ENCODE measurements around the gene TNPO1.

Gene TNPO1

DNA sequence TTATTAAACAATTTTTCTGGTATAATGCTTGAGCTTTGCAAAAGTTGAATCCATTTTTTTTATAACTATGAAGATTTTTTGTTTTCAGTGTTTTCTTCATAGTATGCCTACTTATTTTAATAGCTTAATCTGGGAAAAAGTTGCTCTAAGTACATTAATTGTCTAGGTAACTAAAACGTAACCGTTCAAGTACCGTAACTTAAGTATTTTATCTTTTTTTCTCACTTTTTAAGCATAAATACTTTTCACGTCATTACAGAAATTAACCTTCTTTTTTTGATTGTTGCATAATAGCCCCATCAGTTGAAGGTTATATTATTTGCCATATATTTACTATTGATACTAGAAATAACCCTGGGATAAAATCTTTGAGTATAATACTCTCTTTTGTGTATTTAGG is 15.2 kb downstream of the TNPO1 start:
- H3K9me2 ChIP-seq (replicated peaks; ENCODE audit: insufficient read depth, low read length), result no peaks in the 10 kb centered on the region
- no peak overlapping the region for H2AFZ ChIP-seq (ENCODE audit: low read length)
- no peak for TF ChIP-seq EZH2phosphoT487 (IDR thresholded peaks at IDR 0.05; ENCODE audit: low read length)
- TF ChIP-seq, protein P1, sequence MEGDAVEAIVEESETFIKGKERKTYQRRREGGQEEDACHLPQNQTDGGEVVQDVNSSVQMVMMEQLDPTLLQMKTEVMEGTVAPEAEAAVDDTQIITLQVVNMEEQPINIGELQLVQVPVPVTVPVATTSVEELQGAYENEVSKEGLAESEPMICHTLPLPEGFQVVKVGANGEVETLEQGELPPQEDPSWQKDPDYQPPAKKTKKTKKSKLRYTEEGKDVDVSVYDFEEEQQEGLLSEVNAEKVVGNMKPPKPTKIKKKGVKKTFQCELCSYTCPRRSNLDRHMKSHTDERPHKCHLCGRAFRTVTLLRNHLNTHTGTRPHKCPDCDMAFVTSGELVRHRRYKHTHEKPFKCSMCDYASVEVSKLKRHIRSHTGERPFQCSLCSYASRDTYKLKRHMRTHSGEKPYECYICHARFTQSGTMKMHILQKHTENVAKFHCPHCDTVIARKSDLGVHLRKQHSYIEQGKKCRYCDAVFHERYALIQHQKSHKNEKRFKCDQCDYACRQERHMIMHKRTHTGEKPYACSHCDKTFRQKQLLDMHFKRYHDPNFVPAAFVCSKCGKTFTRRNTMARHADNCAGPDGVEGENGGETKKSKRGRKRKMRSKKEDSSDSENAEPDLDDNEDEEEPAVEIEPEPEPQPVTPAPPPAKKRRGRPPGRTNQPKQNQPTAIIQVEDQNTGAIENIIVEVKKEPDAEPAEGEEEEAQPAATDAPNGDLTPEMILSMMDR (IDR thresholded peaks at IDR 0.05; ENCODE audit: low read length), result no peak
- no peak for TF ChIP-seq EZH2 (optimal IDR thresholded peaks at IDR 0.05; ENCODE audit: low read depth, low read length)
- no peaks in the 10 kb centered on the region for H3K79me2 ChIP-seq (ENCODE audit: low read length)
- H3K4me3 ChIP-seq (ENCODE audit: low read length), result no peak overlapping the region
- H3F3A ChIP-seq (ENCODE audit: insufficient read depth, low read length), result no peaks in the 10 kb centered on the region
- no peaks in the 10 kb centered on the region for H4K20me1 ChIP-seq (ENCODE audit: insufficient read depth, low read length)
- H3K36me3 ChIP-seq (replicated peaks; ENCODE audit: insufficient read depth, low read length), result no peaks in the 10 kb centered on the region
- H3K27me3 ChIP-seq (replicated peaks; ENCODE audit: insufficient read depth, low read length), result no peaks in the 10 kb centered on the region
- H3K27ac ChIP-seq (ENCODE audit: low read length), result no peak overlapping the region
- DNase-seq, result no peak
- no peaks in the 10 kb centered on the region for H3K4me1 ChIP-seq (ENCODE audit: low read length)
- H3K9me3 ChIP-seq (replicated peaks; ENCODE audit: insufficient read depth, low read length), result no peaks in the 10 kb centered on the region
- H3K9ac ChIP-seq (ENCODE audit: low read length), result no peak overlapping the region
- H3K4me2 ChIP-seq (ENCODE audit: low read depth, low read length), result no peak overlapping the region

DNA sequence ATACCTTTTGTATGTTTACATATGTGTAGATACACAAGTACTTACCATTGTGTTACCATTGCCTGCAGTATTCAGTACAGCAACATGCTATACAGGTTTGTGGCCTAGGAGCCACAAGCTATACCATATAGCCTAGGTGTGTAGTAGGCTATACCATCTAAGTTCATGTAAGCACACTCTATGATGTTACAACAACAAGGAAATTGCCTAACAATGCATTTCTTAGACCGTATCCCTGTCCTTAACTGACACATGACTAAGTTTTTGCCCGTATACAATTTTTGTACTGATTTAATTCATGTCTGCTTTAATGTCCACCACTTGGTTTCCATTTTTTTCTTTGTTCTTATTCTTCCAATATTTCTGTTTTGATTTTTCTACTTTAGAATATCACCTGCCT is 18.5 kb downstream of the TNPO1 start:
- Histone ChIP-seq H4K20me1 (ENCODE audit: insufficient read depth, low read length) (no peaks in the 10 kb centered on the region), H3K4me1 (ENCODE audit: low read length) (no peaks in the 10 kb centered on the region)

DNA sequence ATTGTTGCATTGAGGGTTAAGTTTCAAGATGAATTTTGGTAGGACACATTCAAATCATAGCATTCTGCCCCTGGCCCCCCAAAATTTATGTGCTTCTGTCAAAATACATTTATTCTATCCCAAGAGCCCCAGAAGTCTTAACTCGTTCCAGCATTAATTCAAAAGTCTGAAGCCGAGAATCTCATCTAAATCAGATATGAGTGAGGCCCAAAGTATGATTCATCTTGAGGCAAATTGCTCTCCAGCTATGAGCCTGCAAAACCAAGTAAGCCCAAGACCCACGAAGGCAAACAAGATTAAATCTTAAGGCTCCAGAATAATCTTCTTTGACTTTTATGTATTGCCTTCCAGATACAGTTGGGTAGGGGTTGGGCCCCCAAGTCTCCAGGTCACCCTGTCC is 19.2 kb downstream of the TNPO1 start:
- H3K9me3 ChIP-seq (replicated peaks; ENCODE audit: insufficient read depth, low read length), result no peaks in the 10 kb centered on the region
- H3K4me1 ChIP-seq (ENCODE audit: low read length), result no peaks in the 10 kb centered on the region
- no peaks in the 10 kb centered on the region for H3K36me3 ChIP-seq (replicated peaks; ENCODE audit: insufficient read depth, low read length)
- H3K4me2 ChIP-seq (ENCODE audit: low read depth, low read length), result no peak overlapping the region
- no peak overlapping the region for H3K9ac ChIP-seq (ENCODE audit: low read length)
- H3K9me2 ChIP-seq (replicated peaks; ENCODE audit: insufficient read depth, low read length), result no peaks in the 10 kb centered on the region
- H3K79me2 ChIP-seq (ENCODE audit: low read length), result no peaks in the 10 kb centered on the region
- no peak overlapping the region for H3K4me3 ChIP-seq (ENCODE audit: low read length)
- H3K27ac ChIP-seq (ENCODE audit: low read length), result no peak overlapping the region
- H4K20me1 ChIP-seq (ENCODE audit: insufficient read depth, low read length), result no peaks in the 10 kb centered on the region
- no peak for DNase-seq
- no peaks in the 10 kb centered on the region for H3F3A ChIP-seq (ENCODE audit: insufficient read depth, low read length)
- no peaks in the 10 kb centered on the region for H3K27me3 ChIP-seq (replicated peaks; ENCODE audit: insufficient read depth, low read length)
- TF ChIP-seq, protein P1 (IDR thresholded peaks at IDR 0.05; ENCODE audit: low read length), result no peak
- TF ChIP-seq EZH2 (optimal IDR thresholded peaks at IDR 0.05; ENCODE audit: low read depth, low read length) (no peak), EZH2phosphoT487 (IDR thresholded peaks at IDR 0.05; ENCODE audit: low read length) (no peak)
- no peak overlapping the region for H2AFZ ChIP-seq (ENCODE audit: low read length)

More for the DNA sequence above, 18.5 kb downstream of the TNPO1 start:
- Histone ChIP-seq H3K79me2 (ENCODE audit: low read length) (no peaks in the 10 kb centered on the region), H3K27ac (ENCODE audit: low read length) (no peak overlapping the region), H3K36me3 (replicated peaks; ENCODE audit: insufficient read depth, low read length) (no peaks in the 10 kb centered on the region), H3K27me3 (replicated peaks; ENCODE audit: insufficient read depth, low read length) (no peaks in the 10 kb centered on the region), H3K9ac (ENCODE audit: low read length) (no peak overlapping the region), H3K9me3 (replicated peaks; ENCODE audit: insufficient read depth, low read length) (no peaks in the 10 kb centered on the region), H2AFZ (ENCODE audit: low read length) (no peak overlapping the region), H3F3A (ENCODE audit: insufficient read depth, low read length) (no peaks in the 10 kb centered on the region), H3K4me3 (ENCODE audit: low read length) (no peak overlapping the region), H3K9me2 (replicated peaks; ENCODE audit: insufficient read depth, low read length) (no peaks in the 10 kb centered on the region), H3K4me2 (ENCODE audit: low read depth, low read length) (no peak overlapping the region)
- no peak for TF ChIP-seq EZH2phosphoT487 (IDR thresholded peaks at IDR 0.05; ENCODE audit: low read length)
- TF ChIP-seq, protein P1 (IDR thresholded peaks at IDR 0.05; ENCODE audit: low read length), result no peak
- TF ChIP-seq EZH2 (optimal IDR thresholded peaks at IDR 0.05; ENCODE audit: low read depth, low read length), result no peak
- no peak for DNase-seq
